HS-5 (cell line): ENCODE measurements around the gene CD9.
"Not testable (repeated sequence)": the region's sequence is repeated elsewhere in the genome, so short reads cannot be mapped to it uniquely, and the experiment has no call there.

Experiments
- DNase-seq: peaks from one replicate; pipeline ENCODE4 v3.0.0-alpha.2; 2012; ENCODE audit warnings: low read depth

The CD9 gene

DNA sequence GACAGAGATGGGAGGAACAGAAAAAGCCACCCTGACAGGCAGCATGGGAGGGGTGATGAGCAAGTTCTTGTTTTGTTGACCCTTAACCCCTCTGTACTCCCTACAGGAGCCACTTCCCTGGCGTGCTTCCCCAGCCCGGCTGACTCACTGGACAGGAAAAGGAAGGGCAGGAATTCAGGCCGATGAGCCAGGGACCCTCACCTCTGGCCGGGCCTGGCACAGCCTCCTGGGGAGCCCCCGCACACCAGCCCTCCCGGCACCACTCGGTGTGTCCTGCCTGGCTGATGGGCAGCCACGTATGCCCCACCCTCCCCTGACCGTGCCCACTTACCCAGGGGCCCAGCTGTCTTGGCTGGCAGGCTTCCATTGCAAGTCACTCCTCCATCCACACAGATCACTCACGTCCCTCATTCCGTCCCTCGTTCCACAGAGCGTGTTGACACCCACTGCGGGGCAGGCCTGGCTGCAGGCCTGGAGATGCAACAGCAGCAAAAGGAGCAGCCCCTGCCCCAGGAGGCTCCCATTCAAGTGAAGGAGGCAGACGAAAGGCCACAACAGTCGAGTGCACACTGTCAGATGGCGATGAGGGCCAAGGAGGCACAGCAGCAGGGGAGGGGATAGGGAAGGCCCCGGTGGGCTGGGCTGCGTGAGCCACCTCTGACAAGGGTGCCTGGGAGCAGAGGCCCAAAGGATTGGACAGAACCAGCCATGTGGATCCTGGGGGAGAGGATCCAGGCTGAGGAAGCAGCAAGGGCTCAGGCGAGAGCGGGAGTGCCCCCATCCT is 19.7 kb upstream of the CD9 start:
- peak; percentile 77 for DNase-seq

GRCh38 chr12:6181166-6181565 is 19.0 kb upstream of the CD9 start:
- no peak for DNase-seq

- DNase-seq, result no peak
Measured at GRCh38 chr12:6181583-6182278, 18.5 kb upstream of the CD9 start.

GRCh38 chr12:6182279-6182898 is 17.8 kb upstream of the CD9 start:
- no peak for DNase-seq

- DNase-seq, result no peak
Measured at GRCh38 chr12:6183689-6184428, 16.3 kb upstream of the CD9 start.

- no peak for DNase-seq
Measured at GRCh38 chr12:6185961-6186827, 14.0 kb upstream of the CD9 start.

GRCh38 chr12:6187948-6188793 is 12.0 kb upstream of the CD9 start:
- no peak for DNase-seq

DNA sequence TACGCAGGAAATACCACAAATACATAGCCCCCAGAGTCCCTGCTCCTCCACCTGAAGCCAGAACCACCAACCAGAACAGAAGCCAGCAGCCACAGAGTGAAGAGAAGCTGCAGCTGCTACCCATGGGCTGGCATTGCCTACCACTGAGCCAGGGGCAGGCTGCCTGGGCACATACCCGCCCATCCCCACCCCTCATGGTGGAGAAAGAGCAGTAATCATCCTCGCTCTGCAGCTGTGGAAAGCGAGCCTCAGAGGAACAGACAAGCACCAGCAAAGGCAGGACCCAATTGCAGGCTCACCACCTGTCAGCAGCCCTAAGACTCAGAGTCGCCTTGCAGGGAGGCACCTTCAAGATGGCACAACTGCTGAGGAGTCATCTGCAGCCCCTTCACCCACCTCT is 11.2 kb upstream of the CD9 start:
- no peak for DNase-seq

DNA sequence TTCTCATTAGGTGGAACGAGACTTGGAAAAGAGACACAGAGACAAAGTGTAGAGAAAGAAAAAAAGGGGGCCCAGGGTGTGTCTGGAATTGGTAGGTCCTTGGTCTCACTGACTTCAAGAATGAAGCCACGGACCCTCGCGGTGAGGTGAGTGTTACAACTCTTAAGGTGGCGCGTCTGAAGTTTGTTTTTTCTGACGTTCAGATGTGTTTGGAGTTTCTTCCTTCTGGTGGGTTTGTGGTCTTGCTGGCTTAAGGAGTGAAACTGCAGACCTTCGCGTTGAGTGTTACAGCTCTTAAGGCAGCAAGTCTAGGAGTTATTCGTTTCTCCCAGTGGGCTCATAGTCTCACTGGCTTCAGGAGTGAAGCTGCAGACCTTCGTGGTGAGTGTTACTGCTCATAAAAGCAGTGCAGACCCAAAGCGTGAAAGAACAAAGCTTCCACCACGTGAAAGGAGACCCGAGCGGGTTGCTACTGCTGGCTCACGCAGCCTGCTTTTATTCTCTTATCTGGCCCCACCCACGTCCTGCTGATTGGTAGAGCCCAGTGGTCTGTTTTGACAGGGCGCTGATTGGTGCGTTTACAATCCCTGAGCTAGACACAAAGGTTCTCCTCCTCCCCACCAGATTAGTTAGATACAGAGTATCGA is 10.1 kb upstream of the CD9 start:
- not testable (repeated sequence) for DNase-seq

DNA sequence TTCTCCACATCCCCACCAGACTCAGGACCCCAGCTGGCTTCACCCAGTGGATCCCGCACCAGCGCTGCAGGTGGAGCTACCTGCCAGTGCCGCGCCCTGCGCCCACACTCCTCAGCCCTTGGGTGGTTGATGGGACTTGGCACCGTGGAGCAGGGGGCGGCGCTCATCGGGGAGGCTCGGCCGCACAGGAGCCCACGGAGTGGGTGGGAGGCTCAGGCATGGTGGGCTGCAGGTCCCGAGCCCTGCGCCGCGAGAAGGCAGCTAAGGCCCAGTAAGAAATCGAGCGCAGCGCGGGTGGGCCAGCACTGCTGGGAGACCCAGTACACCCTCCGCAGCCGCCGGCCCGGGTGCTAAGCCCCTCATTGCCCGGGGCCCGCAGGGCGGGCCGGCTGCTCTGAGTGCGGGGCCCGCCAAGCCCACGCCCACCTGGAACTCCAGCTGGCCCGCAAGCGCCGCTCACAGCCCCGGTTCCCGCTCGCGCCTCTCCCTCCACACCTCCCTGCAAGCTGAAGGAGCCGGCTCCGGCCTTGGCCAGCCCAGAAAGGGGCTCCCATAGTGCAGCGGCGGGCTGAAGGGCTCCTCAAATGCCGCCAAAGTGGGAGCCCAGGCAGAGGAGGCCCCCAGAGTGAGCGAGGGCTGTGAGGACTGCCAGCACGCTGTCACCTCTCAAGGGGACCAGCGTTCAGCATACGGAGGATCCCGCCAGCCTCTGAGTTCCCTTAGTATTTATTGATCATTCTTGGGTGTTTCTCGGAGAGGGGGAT is 9.3 kb upstream of the CD9 start:
- DNase-seq, result not testable (repeated sequence)

DNA sequence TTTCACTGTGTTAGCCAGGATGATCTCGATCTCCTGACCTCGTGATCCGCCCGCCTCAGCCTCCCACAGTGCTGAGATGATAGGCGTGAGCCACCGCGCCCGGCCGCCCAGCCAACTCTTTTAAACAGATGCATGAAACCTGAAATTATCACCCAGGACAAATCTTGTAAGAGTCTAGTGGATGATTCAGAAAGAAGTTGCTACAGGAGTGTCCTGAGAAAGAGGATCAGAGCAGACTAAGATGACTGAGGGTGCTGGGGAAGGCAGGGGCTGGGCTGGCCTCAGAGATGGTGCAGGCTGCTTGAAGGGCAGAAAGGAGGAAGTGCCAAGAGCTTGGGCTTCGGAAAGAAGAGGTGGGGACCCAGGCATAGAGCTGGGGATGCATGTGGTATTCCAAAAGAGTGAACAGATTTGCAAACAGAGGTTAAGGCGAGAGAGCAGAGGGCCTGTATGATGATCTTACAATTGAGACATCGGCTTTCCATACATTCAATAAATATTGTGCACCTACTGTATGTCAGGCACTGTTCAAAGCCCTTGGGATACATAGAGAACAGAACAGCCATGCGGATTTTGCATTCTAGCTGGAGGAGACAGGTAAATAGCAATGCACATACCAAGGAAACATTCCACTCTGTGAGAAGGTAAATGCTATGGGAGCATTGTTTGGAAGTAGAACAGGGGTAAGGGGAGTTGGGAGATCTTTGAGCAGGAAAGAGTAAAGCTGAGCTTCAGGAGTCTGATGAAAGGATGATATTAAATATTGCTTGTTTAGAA is 7.4 kb upstream of the CD9 start:
- DNase-seq, result no peak

GRCh38 chr12:6193853-6194815 is 6.1 kb upstream of the CD9 start:
- DNase-seq, result no peak

GRCh38 chr12:6195665-6196535 is 4.3 kb upstream of the CD9 start:
- DNase-seq, result peak; percentile 76

DNA sequence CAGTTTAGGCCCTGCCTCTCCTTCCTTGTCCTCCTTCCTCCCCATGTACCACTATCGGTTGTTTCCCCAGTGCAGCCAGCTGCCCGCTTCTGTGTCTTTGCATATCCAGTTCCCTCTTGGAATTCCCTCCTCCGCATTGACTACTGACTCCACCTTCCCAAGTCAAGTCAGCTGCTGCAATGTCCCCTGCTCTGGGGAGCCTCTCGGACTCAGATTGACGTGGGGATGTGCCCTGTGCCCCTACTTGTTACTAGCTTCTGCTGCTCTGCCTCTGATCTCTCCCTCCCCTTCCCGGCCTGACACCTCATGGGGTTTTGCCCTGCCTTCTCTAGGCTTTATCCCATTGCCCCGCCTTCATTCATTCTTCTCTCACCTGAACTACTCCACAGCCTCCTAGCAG is 2.1 kb upstream of the CD9 start:
- DNase-seq, result no peak

- DNase-seq, result no peak
Measured at GRCh38 chr12:6198556-6198955, 1.6 kb upstream of the CD9 start.

- no peak for DNase-seq
Measured at GRCh38 chr12:6198985-6199530, 1.1 kb upstream of the CD9 start.
